Effector memory CD4-positive, alpha-beta T cell (primary cell): ENCODE measurements around the gene IFNL3.

Source experiments
- DNase-seq, 3 donors: peaks; one replicate each; pipeline ENCODE4 v3.0.0-alpha.2; 2020
- H3K27ac ChIP-seq: 2 replicates; pipeline ENCODE4 v1.7.0; 2013; ENCODE audit warnings: mild to moderate bottlenecking, low read length, moderate library complexity; ENCODE audit not compliant: insufficient read depth, poor library complexity, severe bottlenecking
- H3K27me3 ChIP-seq: replicated peaks from 2 replicates; pipeline ENCODE4 v1.7.0; 2013; ENCODE audit warnings: mild to moderate bottlenecking, low read length; ENCODE audit not compliant: insufficient read depth, control insufficient read depth, poor library complexity, severe bottlenecking
- H3K36me3 ChIP-seq: 2 replicates; pipeline ENCODE4 v1.7.0; 2013; ENCODE audit warnings: mild to moderate bottlenecking, low read length, moderate library complexity; ENCODE audit not compliant: control insufficient read depth, insufficient read depth
- H3K4me1 ChIP-seq: 2 replicates; pipeline ENCODE4 v1.7.0; 2013; ENCODE audit warnings: low read length, mild to moderate bottlenecking; ENCODE audit not compliant: control insufficient read depth, insufficient read depth, poor library complexity, severe bottlenecking
- H3K4me3 ChIP-seq: 2 replicates; pipeline ENCODE4 v1.7.0; 2013; ENCODE audit warnings: low read length, low read depth, mild to moderate bottlenecking; ENCODE audit not compliant: insufficient read depth, poor library complexity, severe bottlenecking
- H3K9me3 ChIP-seq: 2 replicates; pipeline ENCODE4 v1.7.0; 2013; ENCODE audit warnings: mild to moderate bottlenecking, low read length, moderate library complexity; ENCODE audit not compliant: control insufficient read depth

Gene IFNL3

DNA sequence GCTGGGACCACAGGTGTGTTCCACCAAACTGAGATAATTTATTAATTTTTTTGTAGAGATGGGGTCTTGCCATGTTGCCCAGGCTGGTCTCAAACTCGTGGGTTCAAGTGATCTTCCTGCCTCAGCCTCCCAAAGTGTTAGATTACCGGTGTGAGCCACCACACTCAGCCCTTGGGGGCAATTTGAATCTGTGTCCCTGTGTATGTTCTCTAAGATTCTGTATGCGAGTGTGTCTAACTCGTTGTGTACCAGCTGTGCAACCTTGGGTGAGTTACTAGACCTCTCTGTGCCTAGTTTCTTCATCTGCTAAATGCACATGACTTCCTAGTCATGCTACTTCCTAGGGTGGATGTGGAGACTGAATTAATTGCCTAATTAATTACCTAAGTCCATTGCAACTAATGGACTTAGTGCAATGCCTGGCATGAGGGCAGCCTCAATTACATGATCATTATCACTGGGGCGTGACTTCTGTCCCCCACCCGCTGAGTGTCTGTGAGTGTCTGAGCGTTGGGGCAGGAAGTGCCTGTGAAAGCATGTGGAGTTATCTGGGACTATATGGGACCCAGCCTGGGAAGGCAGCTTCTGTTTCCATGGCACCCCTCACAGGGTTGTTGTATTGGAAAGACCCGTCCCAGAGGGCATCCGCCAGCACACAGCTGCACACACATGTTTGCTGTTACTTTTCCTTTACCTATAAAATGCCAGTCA lies 49.8 kb downstream of the IFNL3 start:
- Histone ChIP-seq H3K27me3 (peaks cover 10% of the 10 kb centered on the region), H3K4me3 (no peak overlapping the region), H3K4me1 (peaks cover 23% of the 10 kb centered on the region), H3K9me3 (no peaks in the 10 kb centered on the region), H3K36me3 (no peaks in the 10 kb centered on the region), H3K27ac (no peak overlapping the region)
- DNase-seq: no peak

DNA sequence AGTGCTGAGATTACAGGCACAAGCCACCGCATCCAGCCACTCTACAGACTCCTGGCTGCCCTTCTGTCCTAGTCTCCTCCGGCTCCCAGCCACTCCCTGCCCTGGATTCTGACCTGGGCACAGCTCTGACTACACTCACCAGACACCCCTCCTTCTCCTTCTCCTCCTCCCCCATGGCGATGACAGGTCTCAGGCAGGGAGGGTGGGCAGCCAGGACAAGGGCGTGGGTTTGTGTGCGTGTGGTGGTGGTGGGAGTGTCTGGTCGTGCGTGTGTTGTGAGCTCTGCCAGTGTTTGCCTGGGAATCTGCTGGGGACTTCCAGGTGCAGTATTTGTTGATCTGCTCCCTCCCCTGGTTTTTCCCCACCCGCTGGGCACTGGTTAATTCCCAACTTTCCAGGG lies 51.0 kb downstream of the IFNL3 start:
- Histone ChIP-seq H3K27ac (no peak overlapping the region), H3K4me3 (no peak overlapping the region), H3K4me1 (peaks cover 23% of the 10 kb centered on the region), H3K9me3 (no peaks in the 10 kb centered on the region), H3K27me3 (peaks cover 7% of the 10 kb centered on the region), H3K36me3 (no peaks in the 10 kb centered on the region)
- no peak for DNase-seq
